ENCODE measurements around the gene TAL2. TPM values are rescaled to one million over a fixed set of nuclear protein-coding genes. Genes with fewer than 3 reads are reported as not detected.

Gene TAL2
- total RNA-seq, 4 donors from 2014 or later: 1.1 TPM; not detected in 3

Other genes with a start within 250 kb of the TAL2 start
- gene FSD1L, start 214.4 kb upstream of the TAL2 start, total RNA-seq: 1 to 10 TPM; 2.9 to 9.5 (median 6.0) TPM
- gene FKTN, start 104.3 kb upstream of the TAL2 start, total RNA-seq: 10 to 100 TPM in 2 of 4 donors, 1 to 10 TPM in 2; 6.6 to 36.3 (median 16.0) TPM
- 10 to 100 TPM in 3 of 4 donors, 1 to 10 TPM in 1; 4.5 to 20.1 (median 13.1) TPM for gene TMEM38B, start 32.1 kb downstream of the TAL2 start, total RNA-seq